IPS-15b (cell line): ENCODE results near the gene DHRS4L2.

Source experiments
- H3K27me3 ChIP-seq: one replicate; pipeline ENCODE4 v1.6.1; 2013; ENCODE audit warnings: low read length; ENCODE audit not compliant: control insufficient read depth, insufficient read depth
- H3K36me3 ChIP-seq: one replicate; pipeline ENCODE4 v1.6.1; 2013; ENCODE audit warnings: low read length; ENCODE audit not compliant: control insufficient read depth, insufficient read depth
- H3K4me1 ChIP-seq: one replicate; pipeline ENCODE4 v1.6.1; 2013; ENCODE audit warnings: mild to moderate bottlenecking, low read length; ENCODE audit not compliant: control insufficient read depth, insufficient read depth
- H3K4me3 ChIP-seq: one replicate; pipeline ENCODE4 v1.5.1; 2013; ENCODE audit warnings: low read depth, low read length
- H3K9ac ChIP-seq: one replicate; pipeline ENCODE4 v1.6.1; 2013; ENCODE audit warnings: low read depth, mild to moderate bottlenecking, low read length
- H3K9me3 ChIP-seq: one replicate; pipeline ENCODE4 v1.6.1; 2013; ENCODE audit warnings: mild to moderate bottlenecking, low read length; ENCODE audit not compliant: control insufficient read depth, insufficient read depth

Gene DHRS4L2

DNA sequence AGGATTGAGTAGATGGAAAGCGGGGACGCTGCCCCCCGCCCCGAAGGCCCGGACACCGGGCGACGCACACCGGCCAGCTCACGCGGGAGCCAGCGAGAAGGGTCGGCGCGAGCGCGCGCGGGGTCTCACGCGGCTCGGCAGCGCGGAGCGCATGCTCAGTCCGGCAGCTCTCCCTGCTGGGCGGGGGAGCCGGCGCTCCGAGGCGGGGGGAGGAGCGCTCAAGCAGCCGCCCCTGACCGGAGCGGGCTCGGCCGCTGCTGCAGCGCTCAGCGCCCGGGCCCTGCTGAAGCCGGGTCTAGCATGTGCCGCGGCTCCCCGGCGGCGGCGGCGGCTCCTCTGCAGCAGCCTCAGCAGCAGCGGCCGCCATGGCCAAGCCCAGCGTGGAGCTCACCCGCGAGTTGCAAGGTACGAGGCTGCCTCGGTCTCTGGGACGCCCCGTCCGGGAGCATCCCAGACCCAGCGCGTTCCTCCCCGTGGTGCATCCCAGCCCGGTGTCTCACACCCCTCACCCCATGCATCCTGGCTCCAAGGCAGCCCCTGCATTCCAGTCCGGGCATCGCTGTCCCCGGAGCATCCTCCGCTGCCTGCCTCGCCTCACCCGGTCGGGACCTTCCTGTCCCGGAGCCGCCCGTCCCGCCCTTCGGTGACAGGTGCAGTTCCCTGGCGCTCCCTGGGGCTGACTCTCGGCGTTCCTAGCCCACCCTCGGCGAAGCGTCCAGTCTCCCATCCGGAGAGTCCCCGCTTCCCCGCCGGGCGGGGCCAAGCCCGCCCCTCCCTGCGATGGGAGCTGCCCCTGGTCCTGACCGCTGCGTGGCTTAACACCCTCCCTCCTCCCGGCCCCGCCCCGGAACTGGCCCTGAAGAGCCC is 63.3 kb downstream of the DHRS4L2 start, which contains the start of gene CARMIL3:
Gene CARMIL3 (plus strand): TSS at position 221 of the 867 bp plus-strand sequence. CDS start 145 bp downstream, at position 366.
- H3K4me1 ChIP-seq, result no peaks in the 10 kb centered on the region
- no peaks in the 10 kb centered on the region for H3K27me3 ChIP-seq
- peak within 1 kb of the TSS; percentile 82 for H3K9ac ChIP-seq
- no peaks in the 10 kb centered on the region for H3K9me3 ChIP-seq
- no peaks in the 10 kb centered on the region for H3K36me3 ChIP-seq
- peak within 1 kb of the TSS; percentile 94 for H3K4me3 ChIP-seq

DNA sequence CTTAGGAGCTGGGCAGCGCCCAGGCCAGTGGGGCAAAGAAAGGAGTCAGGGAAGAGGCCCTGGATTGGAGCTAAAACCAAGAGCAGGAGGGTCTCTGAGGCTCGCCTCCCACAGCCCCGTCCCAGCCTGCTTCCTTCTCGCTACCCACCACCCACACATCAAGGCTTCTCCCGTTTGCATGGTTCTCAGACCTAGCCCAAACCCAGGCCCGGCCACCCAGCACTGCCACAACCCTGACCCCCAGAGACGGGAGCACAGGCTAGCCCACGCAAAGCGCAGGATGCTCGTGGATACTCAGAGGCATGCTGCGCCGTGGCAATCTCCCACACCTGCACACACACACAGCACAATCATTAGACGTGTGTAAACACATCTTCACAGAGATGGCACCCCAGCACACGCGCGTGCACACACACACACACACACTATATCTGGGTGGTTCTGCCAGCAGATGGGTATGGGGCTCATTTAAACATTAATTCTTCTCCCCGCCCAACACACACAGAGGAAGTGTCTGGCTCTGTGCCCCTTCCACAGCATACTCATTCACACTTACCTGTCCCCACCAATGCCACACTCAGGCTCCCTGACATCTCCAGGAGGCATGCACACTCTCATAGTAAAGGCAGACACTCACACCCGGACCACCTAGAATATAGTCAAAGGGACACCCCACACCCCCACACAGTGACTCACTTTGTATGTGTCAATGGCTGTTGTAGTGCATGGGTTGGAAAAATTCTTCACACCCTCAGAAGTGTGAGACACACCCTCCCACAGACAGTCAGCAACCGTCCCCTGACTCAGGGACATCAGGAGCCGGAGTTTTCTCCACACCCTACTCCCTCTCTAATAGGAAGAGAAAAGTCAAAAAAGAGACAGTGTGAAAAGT is 64.2 kb downstream of the DHRS4L2 start:
- H3K4me1 ChIP-seq, result no peaks in the 10 kb centered on the region
- peak overlapping the region; percentile 94 for H3K4me3 ChIP-seq
- no peaks in the 10 kb centered on the region for H3K27me3 ChIP-seq
- H3K9me3 ChIP-seq, result no peaks in the 10 kb centered on the region
- H3K9ac ChIP-seq, result no peak overlapping the region
- no peaks in the 10 kb centered on the region for H3K36me3 ChIP-seq

DNA sequence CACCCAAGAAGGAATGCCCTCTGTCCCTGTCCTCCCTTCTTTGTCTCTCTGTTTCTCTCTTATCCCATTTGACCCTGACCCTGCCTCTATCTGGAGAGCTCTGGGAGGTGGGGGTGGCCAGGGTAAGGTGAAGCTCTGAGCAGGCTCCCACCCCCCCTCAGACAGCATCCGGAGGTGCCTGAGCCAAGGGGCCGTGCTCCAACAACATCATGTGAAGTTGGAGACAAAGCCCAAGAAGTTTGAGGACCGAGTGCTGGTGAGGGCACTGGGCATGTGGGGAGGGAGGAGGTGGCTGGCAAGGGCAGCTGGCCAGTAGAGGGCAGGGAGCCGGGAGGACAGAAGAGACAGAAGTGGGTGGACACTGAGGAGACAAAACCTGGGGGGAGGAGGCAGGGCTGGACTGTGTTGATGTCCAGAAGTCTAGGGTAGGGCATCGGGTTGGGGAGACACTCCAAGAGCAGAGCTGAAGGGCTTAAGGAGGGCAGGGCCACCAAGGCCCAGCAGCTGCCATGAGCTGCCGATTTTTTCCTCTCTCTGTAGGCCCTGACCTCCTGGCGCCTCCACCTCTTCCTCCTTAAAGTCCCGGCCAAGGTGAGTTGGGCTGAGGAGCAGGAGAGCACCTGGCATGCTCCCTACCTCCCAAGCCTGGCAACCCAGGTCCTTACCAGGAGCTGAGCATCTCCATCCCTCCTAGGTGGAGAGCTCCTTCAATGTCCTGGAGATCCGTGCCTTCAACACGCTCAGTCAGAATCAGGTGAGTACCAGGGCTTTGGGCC is 65.0 kb downstream of the DHRS4L2 start:
- no peak overlapping the region for H3K4me3 ChIP-seq
- no peaks in the 10 kb centered on the region for H3K9me3 ChIP-seq
- no peaks in the 10 kb centered on the region for H3K36me3 ChIP-seq
- H3K9ac ChIP-seq, result no peak overlapping the region
- H3K27me3 ChIP-seq, result no peaks in the 10 kb centered on the region
- H3K4me1 ChIP-seq, result no peaks in the 10 kb centered on the region

DNA sequence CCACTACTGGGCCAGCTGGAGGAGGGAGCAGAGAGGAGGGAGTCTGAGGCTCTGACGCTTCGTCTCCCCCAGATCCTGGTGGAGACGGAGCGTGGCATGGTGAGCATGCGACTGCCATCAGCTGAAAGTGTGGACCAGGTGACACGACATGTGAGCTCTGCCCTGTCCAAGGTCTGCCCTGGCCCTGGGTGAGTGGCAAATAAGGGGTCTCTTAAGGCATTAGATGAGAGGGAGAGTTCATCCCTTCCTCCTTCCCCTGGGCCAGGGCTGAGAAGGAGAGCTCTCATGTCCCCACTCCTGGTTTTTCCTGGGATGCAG is 65.6 kb downstream of the DHRS4L2 start:
- H3K9ac ChIP-seq, result no peak overlapping the region
- no peaks in the 10 kb centered on the region for H3K36me3 ChIP-seq
- H3K4me3 ChIP-seq, result no peak overlapping the region
- no peaks in the 10 kb centered on the region for H3K4me1 ChIP-seq
- H3K9me3 ChIP-seq, result no peaks in the 10 kb centered on the region
- H3K27me3 ChIP-seq, result no peaks in the 10 kb centered on the region

DNA sequence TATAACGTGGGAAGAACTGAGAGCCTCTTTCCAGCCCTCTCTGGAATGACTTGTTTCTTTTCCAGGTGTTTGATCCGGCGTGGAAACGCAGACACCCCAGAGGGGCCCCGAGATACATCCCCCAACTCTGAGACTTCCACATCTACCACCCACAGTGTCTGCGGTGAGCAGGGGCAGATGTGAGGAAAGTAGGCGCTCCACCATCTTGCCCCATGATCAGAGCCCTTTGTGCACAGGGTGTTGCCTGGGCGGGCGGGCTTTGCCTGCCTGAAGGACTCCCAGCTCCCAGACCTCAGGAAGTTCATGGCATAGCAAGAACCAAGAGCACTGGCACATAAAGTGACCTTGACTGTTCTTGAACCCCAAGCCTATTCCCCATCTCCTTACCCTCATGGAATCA is 65.9 kb downstream of the DHRS4L2 start:
- no peaks in the 10 kb centered on the region for H3K36me3 ChIP-seq
- H3K4me1 ChIP-seq, result no peaks in the 10 kb centered on the region
- H3K9ac ChIP-seq, result no peak overlapping the region
- H3K27me3 ChIP-seq, result no peaks in the 10 kb centered on the region
- H3K4me3 ChIP-seq, result no peak overlapping the region
- H3K9me3 ChIP-seq, result no peaks in the 10 kb centered on the region
